WTC11 (cell line): ENCODE results near the gene TAOK3. TPM values are rescaled to one million over a fixed set of nuclear protein-coding genes. Genes with fewer than 3 reads are reported as not detected.

ENCODE experiments used
- ATAC-seq: fragments of 200-7000 bp; cut with Tn5 transposase; 2 replicates; pipeline ENCODE4 v1.10.0; 2021; ENCODE audit warnings: mild to moderate bottlenecking, moderate library complexity
- CTCF ChIA-PET: fragments of 300-600 bp; sonication (Branson Sonifier 250); formaldehyde crosslinking; loops from one replicate; lab custom pipeline; 2021; ENCODE audit warnings: antibody characterized with exemption; lab: Charles Lee
- POLR2A ChIA-PET: fragments of 350-600 bp; sonication (Branson Sonifier 250); formaldehyde crosslinking; loops from one replicate; lab custom pipeline; 2021; ENCODE audit warnings: antibody characterized with exemption; lab: Charles Lee
- DNase-seq: peaks from one replicate; pipeline ENCODE4 v3.0.0; 2021; ENCODE audit warnings: low spot score
- H3K27ac Mint-ChIP-seq: 2 replicates; pipeline ENCODE4 v1.8.0; 2021; ENCODE audit warnings: mixed read lengths
- H3K27me3 Mint-ChIP-seq: 2 replicates; pipeline ENCODE4 v1.8.0; 2021; ENCODE audit warnings: low read depth, mild to moderate bottlenecking, moderate library complexity, mixed read lengths
- H3K36me3 Mint-ChIP-seq: 2 replicates; pipeline ENCODE4 v1.8.0; 2021; ENCODE audit warnings: mixed read lengths
- H3K4me1 Mint-ChIP-seq: 2 replicates; pipeline ENCODE4 v1.8.0; 2022; ENCODE audit warnings: mixed read lengths
- H3K4me3 Mint-ChIP-seq: 2 replicates; pipeline ENCODE4 v1.8.0; 2021; ENCODE audit warnings: mild to moderate bottlenecking, moderate library complexity, mixed read lengths
- H3K9me3 Mint-ChIP-seq: 2 replicates; pipeline ENCODE4 v1.8.0; 2021; ENCODE audit warnings: mixed read lengths
- ATF3 ChIP-seq: sonication (generic); formaldehyde crosslinking; conservative IDR thresholded peaks from 2 replicates; pipeline ENCODE4 v1.8.1; 2022; ENCODE audit warnings: mild to moderate bottlenecking, missing genetic modification reagents
- CDX4 ChIP-seq: fragments of 250-450 bp; sonication (Bioruptor Pico); IDR thresholded peaks from 2 replicates; pipeline ENCODE4 v1.9.0; 2021; ENCODE audit warnings: moderate library complexity, mild to moderate bottlenecking, inconsistent platforms, borderline replicate concordance
- CREB1 ChIP-seq: sonication (generic); formaldehyde crosslinking; IDR thresholded peaks from 2 replicates; pipeline ENCODE4 v1.8.0; 2023; ENCODE audit warnings: mild to moderate bottlenecking, missing genetic modification reagents
- ERG ChIP-seq: fragments of 250-450 bp; sonication (Bioruptor Pico); IDR thresholded peaks from 2 replicates; pipeline ENCODE4 v1.8.0; 2021; ENCODE audit warnings: mild to moderate bottlenecking
- FOXK1 ChIP-seq: sonication (generic); formaldehyde crosslinking; IDR thresholded peaks from 2 replicates; pipeline ENCODE4 v1.8.0; 2022; ENCODE audit warnings: mild to moderate bottlenecking, moderate library complexity, missing genetic modification reagents
- FOXP4 ChIP-seq: sonication (generic); formaldehyde crosslinking; IDR thresholded peaks from 2 replicates; pipeline ENCODE4 v1.8.0; 2022; ENCODE audit warnings: mild to moderate bottlenecking, missing genetic modification reagents
- GTF2I ChIP-seq: fragments of 250-450 bp; sonication (Bioruptor Pico); conservative IDR thresholded peaks from 2 replicates; pipeline ENCODE4 v1.4.0; 2021; ENCODE audit warnings: mild to moderate bottlenecking
- NFYB ChIP-seq: sonication (generic); formaldehyde crosslinking; conservative IDR thresholded peaks from 2 replicates; pipeline ENCODE4 v1.8.0; 2022; ENCODE audit warnings: low read depth, missing genetic modification reagents
- SMAD3 ChIP-seq: sonication (generic); formaldehyde crosslinking; IDR thresholded peaks from 2 replicates; pipeline ENCODE4 v1.8.0; 2022; ENCODE audit warnings: missing genetic modification reagents, mild to moderate bottlenecking, borderline replicate concordance
- SP1 ChIP-seq: sonication (generic); formaldehyde crosslinking; conservative IDR thresholded peaks from 2 replicates; pipeline ENCODE4 v1.8.1; 2022; ENCODE audit warnings: missing genetic modification reagents
- STAT6 ChIP-seq: sonication (generic); formaldehyde crosslinking; conservative IDR thresholded peaks from 2 replicates; pipeline ENCODE4 v1.8.1; 2023; ENCODE audit warnings: mild to moderate bottlenecking, low read depth, missing genetic modification reagents, moderate library complexity
- USF1 ChIP-seq: sonication (generic); formaldehyde crosslinking; IDR thresholded peaks from 2 replicates; pipeline ENCODE4 v1.8.0; 2022; ENCODE audit warnings: mild to moderate bottlenecking, missing genetic modification reagents
- ZBTB43 ChIP-seq: sonication (generic); formaldehyde crosslinking; IDR thresholded peaks from 2 replicates; pipeline ENCODE4 v1.8.1; 2023; ENCODE audit warnings: mild to moderate bottlenecking, missing genetic modification reagents
- ZNF138 ChIP-seq: sonication (generic); formaldehyde crosslinking; conservative IDR thresholded peaks from 2 replicates; pipeline ENCODE4 v1.8.1; 2022; ENCODE audit warnings: mild to moderate bottlenecking, moderate library complexity, missing genetic modification reagents
- ZNF263 ChIP-seq: sonication (generic); formaldehyde crosslinking; IDR thresholded peaks from 2 replicates; pipeline ENCODE4 v1.8.1; 2022; ENCODE audit warnings: low read depth, mild to moderate bottlenecking, moderate library complexity, missing genetic modification reagents
- ZNF396 ChIP-seq: fragments of 250-450 bp; sonication (Bioruptor Pico); IDR thresholded peaks from 2 replicates; pipeline ENCODE4 v1.8.0; 2021; ENCODE audit warnings: mild to moderate bottlenecking, moderate library complexity, borderline replicate concordance
- ZNF416 ChIP-seq: fragments of 250-450 bp; sonication (Bioruptor Pico); IDR thresholded peaks from 2 replicates; pipeline ENCODE4 v1.9.0; 2021; ENCODE audit warnings: mild to moderate bottlenecking, inconsistent platforms
- ZNF423 ChIP-seq: fragments of 250-450 bp; sonication (Bioruptor Pico); IDR thresholded peaks from 2 replicates; pipeline ENCODE4 v2.1.2; 2022; ENCODE audit warnings: mild to moderate bottlenecking, moderate library complexity
- ZNF425 ChIP-seq: fragments of 250-450 bp; sonication (Bioruptor Pico); conservative IDR thresholded peaks from 2 replicates; pipeline ENCODE4 v1.9.0; 2021; ENCODE audit warnings: mild to moderate bottlenecking
- total RNA-seq: library from RNA; stranded (reverse); gene quantifications from 3 replicates; pipeline ENCODE4 v1.2.3, GENCODE V29; 2021

The TAOK3 gene
- total RNA-seq, 1 experiment from 2014 or later, result 13.0 TPM

GRCh38 chr12:118307069-118307954 lies 65.4 kb downstream of the TAOK3 start:
- Mint-ChIP-seq H3K4me3 (no peak overlapping the region), H3K4me1 (peaks cover 8% of the 10 kb centered on the region), H3K9me3 (no peaks in the 10 kb centered on the region), H3K27ac (no peak overlapping the region), H3K36me3 (no peaks in the 10 kb centered on the region), H3K27me3 (no peaks in the 10 kb centered on the region)
- POLR2A ChIA-PET, result no interaction called here
- no peak for TF ChIP-seq GTF2I (CRISPR knock-in tag)
- TF ChIP-seq CDX4, result no peak
- TF ChIP-seq SP1 (CRISPR knock-in tag), result no peak
- no peak for TF ChIP-seq NFYB (CRISPR knock-in tag)
- no peak for TF ChIP-seq ERG (CRISPR knock-in tag)
- no peak for TF ChIP-seq ZNF423 (CRISPR knock-in tag)
- no peak for TF ChIP-seq FOXP4
- no peak for TF ChIP-seq ZNF425
- TF ChIP-seq ZBTB43, result no peak
- TF ChIP-seq ZNF416, result no peak
- TF ChIP-seq STAT6 (CRISPR knock-in tag), result no peak
- no peak for TF ChIP-seq USF1 (CRISPR knock-in tag)
- CTCF ChIA-PET, result interaction anchor here (1.1 kb wide), 1 partner anchor 68 kb away, joined by 4 read pairs; no protein-coding TSS in a partner anchor
- DNase-seq (no peak), ATAC-seq (no peak)

GRCh38 chr12:118304093-118304492 lies 68.6 kb downstream of the TAOK3 start:
- ChIA-PET POLR2A (no interaction called here), CTCF (no interaction called here)
- H3K4me3 Mint-ChIP-seq, result no peak overlapping the region
- no peaks in the 10 kb centered on the region for H3K9me3 Mint-ChIP-seq
- H3K27ac Mint-ChIP-seq, result no peak overlapping the region
- DNase-seq (no peak), ATAC-seq (no peak)
- H3K27me3 Mint-ChIP-seq, result no peaks in the 10 kb centered on the region
- no peak for TF ChIP-seq SMAD3 (CRISPR knock-in tag)
- no peak for TF ChIP-seq ZNF396 (CRISPR knock-in tag)
- TF ChIP-seq ATF3 (CRISPR knock-in tag), result no peak
- no peak for TF ChIP-seq ZNF138 (CRISPR knock-in tag)
- no peak for TF ChIP-seq FOXK1 (CRISPR knock-in tag)
- no peak for TF ChIP-seq CREB1 (CRISPR knock-in tag)
- no peak for TF ChIP-seq ZNF263 (CRISPR knock-in tag)
- TF ChIP-seq GTF2I (CRISPR knock-in tag), result no peak
- no peaks in the 10 kb centered on the region for H3K36me3 Mint-ChIP-seq
- H3K4me1 Mint-ChIP-seq, result peaks cover 14% of the 10 kb centered on the region
